ENCODE results near the gene HDAC4. TPM values are rescaled to one million over a fixed set of nuclear protein-coding genes. Genes with fewer than 3 reads are reported as not detected.

HDAC4 gene
- total and polyA plus RNA-seq, 2 experiments from 2014 or later, result 8.1 to 41.8 TPM

- TF ChIP-seq STAT1 (IDR thresholded peaks at IDR 0.05; ENCODE audit: unreplicated experiment) (no peak), CREB1 (CRISPR knock-in tag; IDR thresholded peaks at IDR 0.05; ENCODE audit: low read depth) (no peak), REST (IDR thresholded peaks at IDR 0.05; ENCODE audit: unreplicated experiment) (no peak), POLR2AphosphoS5 (IDR thresholded peaks at IDR 0.05; ENCODE audit: low read depth) (no peak), JUNB (IDR thresholded peaks at IDR 0.05; ENCODE audit: unreplicated experiment) (no peak), ZNF114 (CRISPR knock-in tag; IDR thresholded peaks at IDR 0.05) (no peak), CTCF (conservative IDR thresholded peaks at IDR 0.05; ENCODE audit: low read depth in 2 of 2) (no peak), NANOG (IDR thresholded peaks at IDR 0.05; ENCODE audit: borderline replicate concordance) (no peak), ZNF331 (CRISPR knock-in tag; IDR thresholded peaks at IDR 0.05; ENCODE audit: low read depth) (no peak), EZH2phosphoT487 (IDR thresholded peaks at IDR 0.05; ENCODE audit: unreplicated experiment) (no peak), ZNF462 (CRISPR knock-in tag; IDR thresholded peaks at IDR 0.05) (no peak), EZH2 (IDR thresholded peaks at IDR 0.05; ENCODE audit: low read depth, unreplicated experiment) (no peak)
- TF ChIP-seq, protein P1, sequence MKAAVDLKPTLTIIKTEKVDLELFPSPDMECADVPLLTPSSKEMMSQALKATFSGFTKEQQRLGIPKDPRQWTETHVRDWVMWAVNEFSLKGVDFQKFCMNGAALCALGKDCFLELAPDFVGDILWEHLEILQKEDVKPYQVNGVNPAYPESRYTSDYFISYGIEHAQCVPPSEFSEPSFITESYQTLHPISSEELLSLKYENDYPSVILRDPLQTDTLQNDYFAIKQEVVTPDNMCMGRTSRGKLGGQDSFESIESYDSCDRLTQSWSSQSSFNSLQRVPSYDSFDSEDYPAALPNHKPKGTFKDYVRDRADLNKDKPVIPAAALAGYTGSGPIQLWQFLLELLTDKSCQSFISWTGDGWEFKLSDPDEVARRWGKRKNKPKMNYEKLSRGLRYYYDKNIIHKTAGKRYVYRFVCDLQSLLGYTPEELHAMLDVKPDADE (IDR thresholded peaks at IDR 0.05), result no peak
- Mint-ChIP-seq H3K27ac (no peak overlapping the region), H3K4me1 (no peaks in the 10 kb centered on the region), H3K9me3 (0 out of 3 replicates have a peak, but pooled peaks cover 3% of the 10 kb centered on the region), H3K27me3 (ENCODE audit: insufficient read depth, low read depth, poor library complexity) (peaks cover 17% of the 10 kb centered on the region), H3K4me3 (no peak overlapping the region), H3K36me3 (ENCODE audit: low read depth) (peaks cover 37% of the 10 kb centered on the region)
- Histone ChIP-seq H4K20me1 (replicated peaks; ENCODE audit: insufficient read depth) (no peaks in the 10 kb centered on the region), H3K27me3 (ENCODE audit: insufficient read depth) (no peaks in the 10 kb centered on the region), H3K79me2 (replicated peaks; ENCODE audit: insufficient read depth) (no peaks in the 10 kb centered on the region), H3K4me3 (no peak overlapping the region), H3K4me1 (ENCODE audit: insufficient read depth) (no peaks in the 10 kb centered on the region), H3K9me2 (ENCODE audit: insufficient read depth) (no peaks in the 10 kb centered on the region), H3K27ac (ENCODE audit: low read depth) (no peak overlapping the region), H2AFZ (no peak overlapping the region), H3F3A (replicated peaks; ENCODE audit: low read depth) (no peaks in the 10 kb centered on the region), H3K4me2 (no peak overlapping the region), H3K36me3 (ENCODE audit: insufficient read depth) (0 out of 2 replicates have a peak, but pooled peaks cover 3% of the 10 kb centered on the region)
- ATAC-seq, result peak; percentile 60
- no peak for DNase-seq (ENCODE audit: low spot score)
Measured at GRCh38 chr2:239075918-239076758, 324.7 kb downstream of the HDAC4 start.

Data from GM23338 (cell line).